CD4-positive, alpha-beta T cell (primary cell): Measurements from ENCODE around the gene DENND6B. TPM values are rescaled to one million over a fixed set of nuclear protein-coding genes. Genes with fewer than 3 reads are reported as not detected.

ENCODE experiments used
- ATAC-seq: fragments of 200-7000 bp; cut with Tn5 transposase; one replicate; pipeline ENCODE4 v1.10.0; 2022; ENCODE audit warnings: mild to moderate bottlenecking; ENCODE audit not compliant: poor library complexity
- CTCF ChIA-PET: fragments of 350-600 bp; sonication (Branson Sonifier 250); formaldehyde crosslinking; loops from one replicate; lab custom pipeline; 2021; ENCODE audit warnings: antibody characterized with exemption, inconsistent platforms; lab: Charles Lee
- POLR2A ChIA-PET: fragments of 350-600 bp; sonication (Branson Sonifier 250); formaldehyde crosslinking; loops from one replicate; lab custom pipeline; 2021; ENCODE audit warnings: antibody characterized with exemption, inconsistent platforms; lab: Charles Lee
- DNase-seq, 14 experiments: peaks; one replicate each; pipeline ENCODE4 v3.0.0-alpha.2; 2013 to 2020; ENCODE audit warnings: mixed read lengths in 2 of 14
- H3K27ac ChIP-seq, 2 donors: one replicate each; pipeline versions ENCODE4 v1.5.1 to v1.7.0; 2013; ENCODE audit warnings: low read length in 2 of 2, low read depth in 1 of 2, mild to moderate bottlenecking in 1 of 2
- H3K27me3 ChIP-seq, 2 experiments: 1 replicate in 1 of 2; 2 replicates in 1 of 2; pipeline versions ENCODE4 v1.6.1 to v1.7.0; 2013; ENCODE audit warnings: low read length in 2 of 2, control low read depth in 1 of 2, mild to moderate bottlenecking in 1 of 2, moderate library complexity in 1 of 2; ENCODE audit not compliant: insufficient read depth in 2 of 2, control insufficient read depth in 1 of 2
- H3K36me3 ChIP-seq: one replicate; pipeline ENCODE4 v1.6.1; 2013; ENCODE audit warnings: low read length, control low read depth; ENCODE audit not compliant: insufficient read depth
- H3K4me1 ChIP-seq: one replicate; pipeline ENCODE4 v1.6.1; 2013; ENCODE audit warnings: low read length, control low read depth; ENCODE audit not compliant: insufficient read depth
- H3K4me3 ChIP-seq: one replicate; pipeline ENCODE4 v1.5.1; 2013; ENCODE audit warnings: mild to moderate bottlenecking, low read length, moderate library complexity
- H3K9me3 ChIP-seq, 2 experiments: 1 replicate in 1 of 2; 2 replicates in 1 of 2; pipeline versions ENCODE4 v1.6.1 to v1.7.0; 2013; ENCODE audit warnings: low read length in 2 of 2, mild to moderate bottlenecking in 2 of 2, control low read depth in 1 of 2, moderate library complexity in 1 of 2; ENCODE audit not compliant: control insufficient read depth in 1 of 2, insufficient read depth in 1 of 2
- H3K27ac Mint-ChIP-seq: one replicate; pipeline ENCODE4 v1.8.0; 2020; ENCODE audit warnings: mixed read lengths
- H3K27me3 Mint-ChIP-seq: one replicate; pipeline ENCODE4 v1.8.0; 2021; ENCODE audit warnings: mixed read lengths
- H3K36me3 Mint-ChIP-seq: one replicate; pipeline ENCODE4 v1.8.0; 2021; ENCODE audit warnings: low read depth, mixed read lengths
- H3K4me1 Mint-ChIP-seq: one replicate; pipeline ENCODE4 v1.8.0; 2021; ENCODE audit warnings: low read depth, mixed read lengths
- H3K4me3 Mint-ChIP-seq: one replicate; pipeline ENCODE4 v1.8.0; 2020; ENCODE audit warnings: mild to moderate bottlenecking, mixed read lengths
- H3K9me3 Mint-ChIP-seq: one replicate; pipeline ENCODE4 v1.8.0; 2020; ENCODE audit warnings: mixed read lengths
- CTCF ChIP-seq: fragments of 200-600 bp; IDR thresholded peaks from one replicate; pipeline ENCODE4 v1.8.0; 2022; ENCODE audit warnings: antibody characterized with exemption, mild to moderate bottlenecking
- intact Hi-C, 2 experiments: fragments of 100-400 bp; cut with DNase I in 1 of 2; cut with micrococcal nuclease in 1 of 2; formaldehyde crosslinking; loops; one replicate each; pipeline versions ENCODE4 v1.15.1 to v1.9.0; 2023 to 2025; cut with DNase I, micrococcal nuclease
- total RNA-seq, 174 experiments: library from RNA in 2 of 174; stranded (reverse) in 2 of 174; gene quantifications; one replicate each; pipeline ENCODE4 v1.2.3 and lab custom pipeline; 2021 to 2026

The DENND6B gene
- total RNA-seq, 2 experiments from 2014 or later = 1.8 to 1.9 TPM

GRCh38 chr22:50300620-50301257 is 26.1 kb downstream of the DENND6B start:
- no peaks in the 10 kb centered on the region for H3K9me3 Mint-ChIP-seq
- H3K4me3 Mint-ChIP-seq = peak overlapping the region; percentile 15
- H3K27me3 Mint-ChIP-seq = peaks cover 36% of the 10 kb centered on the region
- Histone ChIP-seq H3K36me3 (no peaks in the 10 kb centered on the region), H3K4me1 (peaks cover under 1% of the 10 kb centered on the region), H3K4me3 (no peak overlapping the region), H3K27me3 (peaks cover 29 to 35% of the 10 kb centered on the region in 2 experiments), H3K27ac (no peak overlapping the region), H3K9me3 (peaks cover 0 to 14% of the 10 kb centered on the region in 2 experiments)
- intact Hi-C loops = no loop called here
- H3K36me3 Mint-ChIP-seq = no peaks in the 10 kb centered on the region
- DNase-seq (no peak), ATAC-seq (no peak)
- ChIA-PET POLR2A (no interaction called here), CTCF (no interaction called here)
- no peak for TF ChIP-seq CTCF
- no peaks in the 10 kb centered on the region for H3K4me1 Mint-ChIP-seq
- no peak overlapping the region for H3K27ac Mint-ChIP-seq

- no peak for ATAC-seq
- no peak overlapping the region for H3K4me3 Mint-ChIP-seq
- CTCF ChIA-PET = no interaction called here
Observed at GRCh38 chr22:50299785-50300619, 26.8 kb downstream of the DENND6B start.

More at GRCh38 chr22:50299785-50300619, 26.8 kb downstream of the DENND6B start:
- Histone ChIP-seq H3K4me1 (no peaks in the 10 kb centered on the region), H3K27ac (no peak overlapping the region), H3K9me3 (peaks cover 0 to 7% of the 10 kb centered on the region in 2 experiments), H3K27me3 (peaks cover 23 to 29% of the 10 kb centered on the region in 2 experiments), H3K36me3 (no peaks in the 10 kb centered on the region), H3K4me3 (no peak overlapping the region)
- POLR2A ChIA-PET = no interaction called here
- peaks cover 40% of the 10 kb centered on the region for H3K27me3 Mint-ChIP-seq
- H3K9me3 Mint-ChIP-seq = no peaks in the 10 kb centered on the region
- no peaks in the 10 kb centered on the region for H3K36me3 Mint-ChIP-seq
- TF ChIP-seq CTCF = no peak
- DNase-seq = no peak
- no peaks in the 10 kb centered on the region for H3K4me1 Mint-ChIP-seq
- no peak overlapping the region for H3K27ac Mint-ChIP-seq
- intact Hi-C loops = no loop called here
